NCI-H82 treated with DMSO at 0.1 percent for 48 hours (cell line): Measurements from ENCODE around the gene PF4V1.

Experiments
- DNase-seq: peaks from one replicate; lab custom pipeline; 2025; ENCODE audit not compliant: unreplicated experiment; lab: John Stamatoyannopoulos, UW

PF4V1 gene

DNA sequence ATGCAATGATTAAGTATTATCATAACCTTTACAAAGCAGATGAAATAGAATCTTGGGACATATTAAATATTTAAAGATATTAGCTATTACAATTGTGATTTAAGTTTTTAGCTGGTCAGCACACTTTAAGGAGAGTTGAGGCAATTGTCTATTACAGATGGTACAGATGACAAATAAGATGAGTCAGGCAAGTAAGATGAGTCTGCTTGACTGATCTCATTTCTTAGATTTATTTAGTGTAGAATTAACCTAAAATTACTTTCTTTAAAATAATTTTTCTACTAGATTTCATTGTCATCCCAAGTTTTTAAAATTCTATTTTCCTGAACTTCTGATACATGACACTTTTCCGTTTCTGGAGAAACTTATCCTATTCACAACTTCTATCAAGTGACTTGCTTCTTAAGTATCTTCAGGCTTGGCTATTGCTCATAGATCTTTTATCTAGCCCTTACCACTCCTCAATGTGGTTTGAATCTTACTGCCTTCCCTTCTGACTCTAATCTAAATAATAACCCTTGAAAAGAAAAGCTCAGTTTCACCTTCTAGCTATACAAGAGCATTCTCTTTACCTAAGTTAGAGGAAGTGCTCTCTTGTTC lies 49.0 kb downstream of the PF4V1 start:
- DNase-seq: no peak

GRCh38 chr4:73902817-73903547 lies 49.9 kb downstream of the PF4V1 start:
- DNase-seq: no peak
